ENCODE results near the gene COL9A3.

The COL9A3 gene

DNA sequence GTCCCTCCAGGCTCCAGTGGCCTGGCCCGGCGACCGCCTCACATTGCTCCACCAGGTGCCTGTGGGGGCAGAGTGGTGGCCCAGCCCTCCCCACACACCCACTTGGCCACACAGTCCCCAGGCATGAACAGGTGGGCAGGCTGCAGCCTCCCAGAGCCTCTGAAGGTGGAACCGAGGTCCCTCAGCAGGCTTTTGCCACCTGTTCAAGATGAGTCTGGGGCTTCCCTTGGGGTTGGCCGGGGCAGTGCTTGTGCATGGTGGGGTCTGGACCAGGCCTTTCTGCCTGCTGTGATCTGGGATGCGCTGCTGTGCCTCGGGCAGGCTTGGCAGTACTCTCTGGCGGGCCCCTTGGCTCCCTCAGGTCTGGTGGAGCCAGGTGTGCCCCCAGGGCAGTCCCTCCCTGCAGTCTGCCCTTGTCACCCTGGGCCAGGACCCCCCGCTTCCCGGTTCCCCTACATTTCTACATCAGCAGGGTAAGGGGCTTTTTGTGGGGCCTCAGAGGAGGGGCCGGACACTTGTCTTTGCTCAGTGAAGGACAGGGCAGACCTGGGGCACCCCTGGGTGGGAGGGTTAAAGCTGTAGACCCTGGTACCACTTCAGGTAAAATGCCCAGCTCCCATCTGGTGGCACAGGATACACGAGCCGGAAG, 2.7 kb upstream of the COL9A3 start:
- no peak overlapping the region for H3K4me3 ChIP-seq
- no peak overlapping the region for H3K27ac ChIP-seq
- intact Hi-C loops (cut with DNase I; ENCODE audit: low total_unique reads) = loop anchor here (5.0 kb wide), 1 partner anchor 123 kb away; the partner anchor contains the start of gene GID8
- TF ChIP-seq, protein P1, sequence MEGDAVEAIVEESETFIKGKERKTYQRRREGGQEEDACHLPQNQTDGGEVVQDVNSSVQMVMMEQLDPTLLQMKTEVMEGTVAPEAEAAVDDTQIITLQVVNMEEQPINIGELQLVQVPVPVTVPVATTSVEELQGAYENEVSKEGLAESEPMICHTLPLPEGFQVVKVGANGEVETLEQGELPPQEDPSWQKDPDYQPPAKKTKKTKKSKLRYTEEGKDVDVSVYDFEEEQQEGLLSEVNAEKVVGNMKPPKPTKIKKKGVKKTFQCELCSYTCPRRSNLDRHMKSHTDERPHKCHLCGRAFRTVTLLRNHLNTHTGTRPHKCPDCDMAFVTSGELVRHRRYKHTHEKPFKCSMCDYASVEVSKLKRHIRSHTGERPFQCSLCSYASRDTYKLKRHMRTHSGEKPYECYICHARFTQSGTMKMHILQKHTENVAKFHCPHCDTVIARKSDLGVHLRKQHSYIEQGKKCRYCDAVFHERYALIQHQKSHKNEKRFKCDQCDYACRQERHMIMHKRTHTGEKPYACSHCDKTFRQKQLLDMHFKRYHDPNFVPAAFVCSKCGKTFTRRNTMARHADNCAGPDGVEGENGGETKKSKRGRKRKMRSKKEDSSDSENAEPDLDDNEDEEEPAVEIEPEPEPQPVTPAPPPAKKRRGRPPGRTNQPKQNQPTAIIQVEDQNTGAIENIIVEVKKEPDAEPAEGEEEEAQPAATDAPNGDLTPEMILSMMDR (IDR thresholded peaks at IDR 0.05) = no peak
- no peak for DNase-seq
- peaks cover 38 to 51% (median 47%) of the 10 kb centered on the region in 3 donors for H3K36me3 ChIP-seq
- H3K27me3 ChIP-seq = peaks cover 3 to 57% of the 10 kb centered on the region in 2 donors
- H3K4me1 ChIP-seq = peaks cover 0 to 47% (median 32%) of the 10 kb centered on the region in 4 donors
- no peaks in the 10 kb centered on the region for H3K9me3 ChIP-seq

DNA sequence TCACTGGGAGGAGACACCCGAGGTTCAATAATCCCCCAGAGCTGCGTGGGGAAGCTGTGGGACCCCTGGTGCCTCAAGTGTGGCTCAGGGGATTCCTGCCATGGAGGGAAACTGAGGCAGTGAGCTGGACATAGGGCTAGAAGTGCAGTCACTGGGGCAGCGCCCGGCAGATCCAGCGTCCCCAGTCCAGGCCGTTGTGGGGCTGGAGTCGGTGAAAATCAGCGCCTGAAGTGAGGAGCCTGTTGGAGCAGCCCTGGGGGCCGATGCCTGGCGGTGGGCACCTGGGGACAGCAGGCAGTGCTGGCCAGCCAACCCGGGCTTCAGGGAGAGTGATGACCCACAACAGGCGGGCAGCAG, 2.2 kb upstream of the COL9A3 start:
- Histone ChIP-seq H3K4me1 (peaks cover 0 to 52% (median 35%) of the 10 kb centered on the region in 4 donors), H3K36me3 (peaks cover 33 to 46% (median 42%) of the 10 kb centered on the region in 3 donors), H3K27me3 (peaks cover 3 to 62% of the 10 kb centered on the region in 2 donors), H3K27ac (no peak overlapping the region), H3K9me3 (no peaks in the 10 kb centered on the region), H3K4me3 (no peak overlapping the region)
- no peak for DNase-seq
- intact Hi-C loops (cut with DNase I; ENCODE audit: low total_unique reads) = loop anchor here (5.0 kb wide), 1 partner anchor 123 kb away; the partner anchor contains the start of gene GID8
- TF ChIP-seq, protein P1 (IDR thresholded peaks at IDR 0.05) = no peak

DNA sequence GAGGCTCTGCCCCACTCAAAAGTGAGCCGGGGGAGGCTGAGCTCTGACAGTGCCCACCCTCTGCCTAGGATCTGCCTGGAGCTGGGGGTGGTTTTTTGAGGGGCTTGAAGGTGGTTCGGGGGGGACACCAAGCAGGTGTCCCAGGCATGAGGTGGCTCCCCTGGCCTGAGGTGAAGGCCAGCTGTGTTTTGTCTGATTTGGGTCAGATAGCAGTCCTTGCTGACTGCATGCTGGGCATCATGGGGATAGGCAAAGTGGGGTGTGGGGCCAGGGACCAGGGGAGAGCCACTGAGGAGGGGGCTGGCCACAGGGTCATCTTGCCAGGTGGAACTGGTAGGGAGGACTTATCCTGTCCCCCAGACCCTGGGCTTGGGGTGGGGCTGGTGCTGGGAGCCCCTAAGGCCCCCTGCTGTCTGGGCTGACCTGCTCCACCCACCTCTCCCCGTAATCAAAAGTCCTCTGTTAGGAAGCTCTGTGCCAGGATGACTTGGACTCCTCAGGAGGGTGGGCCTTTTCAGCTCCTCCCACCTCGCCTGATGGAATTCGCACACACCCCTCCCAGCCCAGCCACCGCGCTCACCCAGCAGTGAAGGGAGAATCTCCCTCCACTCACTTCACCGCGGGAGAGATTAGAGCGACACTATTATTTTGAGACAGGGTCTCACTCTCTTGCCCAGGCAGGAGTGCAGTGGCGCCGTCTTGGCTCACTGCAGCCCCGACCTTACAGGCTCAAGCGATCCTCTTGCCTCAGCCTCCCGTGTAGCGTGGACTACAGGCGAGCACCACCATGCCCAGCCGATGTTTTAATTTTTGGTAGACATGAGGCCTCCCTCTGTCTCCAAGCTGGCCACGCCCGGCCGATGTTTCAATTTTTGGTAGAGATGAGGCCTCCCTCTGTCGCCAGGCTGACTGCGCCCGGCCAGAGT, 1.5 kb upstream of the COL9A3 start:
- peaks cover 0 to 59% (median 35%) of the 10 kb centered on the region in 4 donors for H3K4me1 ChIP-seq
- intact Hi-C loops (cut with DNase I; ENCODE audit: low total_unique reads) = no loop called here

DNA sequence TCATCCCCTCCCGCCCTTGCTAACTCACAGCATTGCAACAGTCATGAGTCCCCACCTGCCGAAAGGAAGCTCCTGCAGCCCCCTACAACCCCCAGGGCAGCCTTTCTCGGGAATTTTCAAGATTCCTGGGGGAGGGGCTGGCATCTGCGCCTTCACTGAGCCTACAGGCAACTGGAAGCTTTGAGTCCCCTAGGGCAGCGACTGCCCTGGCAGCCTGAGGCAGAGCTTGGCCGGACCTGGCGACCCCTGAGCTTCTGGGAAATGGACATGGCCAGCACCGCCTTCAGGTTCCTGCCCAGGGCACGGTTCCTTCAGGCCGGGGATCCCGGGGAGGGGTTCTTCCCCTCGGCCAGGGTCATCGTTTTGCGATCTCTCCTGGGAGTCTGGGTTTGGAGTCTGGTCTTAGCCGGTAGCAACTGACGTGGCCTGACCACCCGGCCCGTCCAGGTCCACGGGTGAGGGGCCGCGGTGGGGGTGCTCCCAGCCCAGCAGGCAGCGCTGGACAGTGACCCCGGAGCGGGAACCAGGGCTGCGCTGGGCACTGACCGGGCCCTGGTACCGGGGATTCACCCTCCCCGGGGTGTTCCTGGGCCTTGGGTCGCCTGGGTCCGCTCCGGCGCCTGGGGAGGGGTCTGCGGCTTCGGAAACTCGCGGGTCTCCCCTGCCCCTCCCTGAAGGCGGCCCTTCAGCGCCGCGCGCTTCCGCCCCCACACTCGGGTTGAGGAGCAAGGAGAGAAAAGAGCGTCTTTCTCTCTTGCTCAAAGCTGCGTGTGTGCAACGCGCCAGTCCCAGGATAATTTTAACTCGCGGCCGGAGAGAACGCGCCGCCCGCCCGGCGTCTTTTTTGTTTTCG, 593 bp upstream of the COL9A3 start:
- Histone ChIP-seq H3K4me3 (peak overlapping the region in 1 of 2 donors; percentile 17), H3K27me3 (peaks cover 3 to 72% of the 10 kb centered on the region in 2 donors), H3K36me3 (peaks cover 18 to 30% (median 26%) of the 10 kb centered on the region in 3 donors), H3K4me1 (peaks cover 0 to 61% (median 35%) of the 10 kb centered on the region in 4 donors), H3K9me3 (no peaks in the 10 kb centered on the region), H3K27ac (no peak overlapping the region)
- DNase-seq = no peak
- intact Hi-C loops (cut with DNase I; ENCODE audit: low total_unique reads) = no loop called here
- TF ChIP-seq, protein P1 (IDR thresholded peaks at IDR 0.05) = no peak

More for the DNA sequence above, 1.5 kb upstream of the COL9A3 start:
- no peak for DNase-seq
- Histone ChIP-seq H3K27me3 (peaks cover 3 to 68% of the 10 kb centered on the region in 2 donors), H3K9me3 (no peaks in the 10 kb centered on the region), H3K4me3 (no peak overlapping the region), H3K36me3 (peaks cover 27 to 40% (median 36%) of the 10 kb centered on the region in 3 donors), H3K27ac (no peak overlapping the region)
- TF ChIP-seq, protein P1 (IDR thresholded peaks at IDR 0.05) = no peak

DNA sequence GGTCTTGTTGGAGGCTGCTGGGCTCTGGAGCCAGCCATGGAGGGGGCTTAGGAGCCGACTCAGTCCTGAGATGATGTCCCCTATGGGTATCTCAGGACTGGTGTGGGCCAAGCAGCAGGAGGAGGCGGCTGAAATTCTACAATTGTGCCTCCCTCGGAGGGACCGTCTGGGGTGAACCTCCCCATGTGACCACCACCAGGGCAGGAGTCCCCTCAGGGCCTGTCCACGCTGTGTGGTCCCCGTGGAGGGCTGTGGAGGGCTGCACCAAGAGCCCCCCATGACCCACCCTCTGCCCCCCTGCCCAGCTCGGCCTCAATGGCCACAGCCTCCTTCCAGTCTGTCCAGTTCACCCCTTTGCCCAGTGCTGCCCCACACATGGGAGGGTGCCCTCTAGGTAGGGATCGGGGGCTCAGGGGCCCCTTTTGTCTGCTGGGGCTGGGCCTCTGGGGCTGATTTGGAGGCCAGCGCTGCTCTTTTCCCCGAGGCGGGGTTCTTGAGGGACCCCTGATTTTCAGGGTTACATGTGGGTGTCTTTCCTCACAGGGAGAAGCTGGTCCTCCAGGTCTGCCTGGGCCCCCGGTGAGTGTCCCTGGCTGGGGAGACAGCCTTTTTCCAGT, 1.2 kb downstream of the COL9A3 start:
- Histone ChIP-seq H3K27me3 (peaks cover 3 to 72% of the 10 kb centered on the region in 2 donors), H3K36me3 (peaks cover 0 to 12% (median 8%) of the 10 kb centered on the region in 3 donors), H3K4me1 (peaks cover 0 to 61% (median 35%) of the 10 kb centered on the region in 4 donors), H3K4me3 (no peak overlapping the region), H3K9me3 (no peaks in the 10 kb centered on the region), H3K27ac (no peak overlapping the region)
- TF ChIP-seq, protein P1 (IDR thresholded peaks at IDR 0.05) = no peak
- no peak for DNase-seq
- intact Hi-C loops (cut with DNase I; ENCODE audit: low total_unique reads) = no loop called here
